ENCODE measurements around the gene DOCK2.
A peak's percentile ranks its signal among the peaks of the same experiment; 100 is the strongest.

The DOCK2 gene

DNA sequence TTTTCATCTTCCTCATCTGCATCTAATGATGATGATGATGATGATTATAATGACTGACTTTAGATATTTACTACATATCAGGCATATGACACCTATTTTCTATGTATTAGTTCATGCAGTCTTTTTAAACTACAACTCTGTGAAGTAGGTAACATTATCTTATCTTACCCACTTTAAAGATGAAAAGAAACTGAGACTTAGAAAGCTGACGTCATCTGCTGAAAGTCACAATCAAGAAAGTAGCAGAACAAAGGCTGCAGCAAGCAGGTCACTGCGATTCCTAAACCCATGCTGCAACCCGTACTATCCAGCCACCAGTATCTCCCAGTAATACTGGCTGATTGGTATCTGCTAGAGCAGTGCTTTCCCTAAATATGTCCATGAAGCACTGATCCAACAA lies 383.3 kb downstream of the DOCK2 start:
- no peak for DNase-seq (ENCODE audit: low spot score)
- no peak for FAIRE-seq

DNA sequence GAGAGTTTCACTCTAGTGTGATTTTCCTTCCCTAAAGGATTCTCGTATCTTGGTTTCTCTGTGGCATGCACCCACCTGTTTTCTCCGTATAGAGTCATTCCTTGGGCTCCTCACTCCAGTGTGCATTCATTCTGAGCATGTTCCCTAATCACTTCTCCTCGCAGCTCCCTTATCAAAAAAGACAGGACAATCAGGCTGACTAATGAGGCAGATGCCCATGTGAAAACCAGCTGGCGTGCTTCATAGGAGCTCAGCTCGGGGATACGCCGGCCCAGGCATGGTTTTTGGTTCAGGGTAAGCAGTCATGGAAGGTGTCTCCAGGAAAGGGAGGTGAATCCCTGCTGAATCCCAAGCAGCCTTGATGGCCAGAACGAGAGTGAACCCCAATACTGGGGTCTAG lies 384.4 kb downstream of the DOCK2 start:
- FAIRE-seq (no peak), DNase-seq (ENCODE audit: low spot score) (no peak)

DNA sequence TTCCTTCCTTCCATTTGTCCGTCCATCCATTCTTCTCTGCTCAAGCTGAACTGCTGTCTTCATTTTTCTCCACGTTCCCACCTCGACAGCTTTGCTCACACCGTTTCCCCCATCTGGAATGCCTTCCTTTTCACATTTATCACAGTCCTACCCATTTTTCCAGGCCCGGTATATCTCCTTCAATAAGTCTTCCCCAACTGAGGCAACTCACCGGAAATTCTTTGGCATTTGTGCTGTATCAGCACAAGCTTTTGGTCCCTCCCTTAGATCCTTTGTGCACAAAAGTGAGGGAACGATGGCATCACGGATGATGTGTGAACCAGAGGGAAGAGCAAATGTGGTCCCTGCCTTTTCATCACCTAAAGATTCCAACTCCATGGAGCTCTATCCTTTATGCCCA lies 388.8 kb downstream of the DOCK2 start:
- FAIRE-seq (no peak), DNase-seq (ENCODE audit: low spot score) (no peak)

DNA sequence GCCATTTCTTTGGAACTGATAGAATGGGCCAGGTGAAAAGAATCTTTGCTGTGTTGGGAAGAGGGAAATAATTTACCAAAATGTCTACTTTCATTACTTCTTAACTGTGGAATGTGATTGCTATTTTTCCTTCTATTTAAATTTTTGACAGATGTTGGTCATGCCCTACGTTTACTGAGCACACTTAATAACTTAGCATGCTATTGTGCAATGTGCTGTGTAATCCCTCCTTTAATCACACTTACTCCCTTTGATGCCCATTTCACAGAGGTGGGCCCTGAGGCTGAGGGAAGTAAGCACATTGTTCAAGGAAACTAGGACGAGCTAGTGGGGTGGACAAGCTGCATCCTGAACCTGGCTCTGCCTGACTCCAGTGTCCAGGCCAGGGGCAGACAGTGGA lies 391.0 kb downstream of the DOCK2 start:
- no peak for DNase-seq (ENCODE audit: low spot score)
- FAIRE-seq: no peak

DNA sequence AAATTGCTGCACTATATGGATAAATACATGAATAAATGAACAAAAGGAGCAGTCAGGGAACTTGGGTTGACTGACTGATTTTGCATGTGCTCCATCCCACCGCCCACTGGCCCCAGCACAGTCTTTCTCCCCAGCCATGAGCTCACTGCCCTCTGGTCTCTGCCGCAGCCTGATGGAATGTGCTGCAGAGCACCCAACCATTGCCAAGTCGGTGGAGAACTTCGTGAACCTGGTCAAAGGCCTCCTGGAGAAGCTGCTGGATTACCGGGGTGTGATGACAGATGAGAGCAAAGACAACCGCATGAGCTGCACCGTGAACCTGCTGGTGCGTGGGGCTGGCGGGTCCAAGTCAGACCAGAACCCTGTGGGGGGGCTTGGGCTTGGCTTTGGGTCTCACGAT lies 397.2 kb downstream of the DOCK2 start:
- DNase-seq (ENCODE audit: low spot score) (no peak), FAIRE-seq (no peak)

DNA sequence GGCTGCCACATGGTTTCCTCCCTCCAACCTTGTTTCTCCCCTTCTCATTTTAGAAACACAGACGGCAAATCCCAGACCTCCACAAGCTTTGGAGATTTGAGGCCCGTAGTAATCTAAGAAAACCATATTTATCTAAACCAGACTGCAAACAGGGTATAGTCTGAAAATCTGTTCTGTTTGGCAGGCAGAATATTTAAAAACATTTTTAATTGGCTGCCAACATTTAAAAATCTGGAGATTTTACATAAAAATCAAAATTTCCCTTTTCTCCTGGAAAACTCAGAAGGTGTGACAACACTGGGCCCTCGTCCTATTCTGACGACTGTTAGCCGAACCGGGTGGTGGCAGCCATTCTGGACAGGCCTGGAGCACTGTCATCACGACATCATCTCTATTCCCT lies 401.2 kb downstream of the DOCK2 start:
- no peak for FAIRE-seq
- DNase-seq (ENCODE audit: low spot score): no peak

DNA sequence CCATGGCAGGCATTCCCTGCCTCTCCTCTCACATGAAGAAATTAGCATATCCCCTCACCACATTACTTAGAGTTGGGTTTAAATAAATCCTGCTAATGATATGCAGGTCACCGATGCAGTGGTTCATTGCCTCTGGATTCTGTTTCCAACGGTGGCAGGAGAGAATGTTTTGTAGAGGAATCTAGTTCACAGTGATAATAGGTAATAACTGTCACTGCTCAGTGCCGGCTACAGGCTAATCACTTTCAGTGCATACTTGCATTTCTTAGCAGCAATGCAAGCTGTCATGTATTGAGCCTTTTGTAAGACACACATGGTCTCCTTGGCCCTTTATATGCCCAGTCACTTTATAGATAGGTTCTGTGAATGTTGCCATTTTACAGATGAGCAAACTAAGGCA lies 402.8 kb downstream of the DOCK2 start:
- DNase-seq (ENCODE audit: low spot score) (no peak), FAIRE-seq (no peak)

DNA sequence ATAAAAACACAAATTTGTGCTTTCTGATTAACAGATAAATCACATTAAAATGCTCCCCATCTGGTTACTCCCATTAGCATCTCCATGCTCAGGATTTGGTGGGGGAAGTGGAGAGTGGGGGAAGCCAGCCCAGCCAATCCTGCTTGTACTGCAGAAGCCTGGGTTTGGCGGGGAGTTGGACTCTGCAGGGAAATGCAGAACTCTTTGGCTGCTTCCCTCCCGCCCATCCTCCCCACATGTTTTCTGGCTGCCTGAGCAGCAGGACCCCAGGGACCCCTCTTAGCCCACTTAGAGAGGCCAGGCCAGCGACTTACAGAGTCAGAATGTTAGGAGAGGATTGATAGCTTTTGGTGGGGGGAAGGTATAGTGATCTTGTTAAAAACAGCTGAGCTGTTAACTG lies 409.2 kb downstream of the DOCK2 start:
- no peak for FAIRE-seq
- no peak for DNase-seq (ENCODE audit: low spot score)

DNA sequence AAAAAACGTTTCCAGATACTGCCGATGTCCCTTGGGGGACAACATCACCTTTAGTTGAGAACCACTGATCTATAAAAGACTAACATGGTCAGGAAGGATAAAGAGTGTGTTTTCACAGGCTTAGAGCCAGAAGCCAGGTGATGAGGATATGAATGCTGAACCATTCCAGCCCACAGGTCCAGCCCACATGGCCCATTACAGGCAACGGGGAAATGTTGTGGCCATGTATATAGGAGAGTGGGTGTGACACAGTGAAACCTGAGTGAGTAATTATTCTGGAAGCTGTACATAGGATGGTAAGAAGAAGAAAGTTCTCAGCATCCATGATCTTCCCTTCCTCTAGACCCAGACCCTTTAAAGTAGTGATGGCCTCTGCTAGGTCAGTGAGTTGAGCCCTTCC lies 412.6 kb downstream of the DOCK2 start:
- FAIRE-seq: no peak
- no peak for DNase-seq (ENCODE audit: low spot score)

DNA sequence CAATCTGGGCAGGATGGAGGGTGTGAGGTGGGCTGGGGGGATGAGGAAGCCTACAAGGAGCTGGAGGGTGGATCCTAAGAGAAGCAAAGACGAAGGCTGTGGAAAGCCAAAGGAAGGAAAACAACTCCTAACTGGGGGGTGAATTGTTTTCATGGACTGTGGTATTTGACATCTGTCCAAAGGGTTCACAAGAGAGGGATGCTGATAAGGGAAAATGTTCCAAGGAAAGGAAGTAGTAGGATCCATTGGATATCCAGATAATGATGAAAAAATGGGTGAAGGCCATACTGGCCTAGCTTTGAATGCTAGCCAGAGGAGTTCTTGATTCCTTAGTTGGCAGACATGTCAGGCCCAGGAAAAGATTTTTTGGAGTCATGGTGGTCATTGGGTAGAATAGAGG lies 416.8 kb downstream of the DOCK2 start:
- FAIRE-seq (no peak), DNase-seq (ENCODE audit: low spot score) (no peak)

DNA sequence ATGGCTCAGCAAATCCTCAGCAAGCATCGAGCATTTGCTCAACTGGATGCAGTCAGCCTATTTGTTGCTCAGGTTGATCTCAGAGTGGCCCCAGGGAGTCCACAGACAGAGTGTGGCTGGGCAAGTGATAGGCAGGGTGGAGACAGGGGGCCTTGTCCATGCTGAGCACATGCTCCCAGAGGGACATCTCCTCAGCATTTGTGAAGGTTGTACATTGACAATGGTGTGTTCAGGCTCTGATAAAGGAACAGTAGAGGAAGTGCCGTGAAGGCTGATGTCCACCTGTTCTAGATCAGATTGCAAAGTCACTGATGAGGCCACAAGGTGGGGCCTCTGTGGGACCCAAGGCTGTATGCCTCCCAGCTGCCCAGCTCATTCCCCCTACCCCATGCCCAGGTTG lies 418.5 kb downstream of the DOCK2 start:
- DNase-seq (ENCODE audit: low spot score): no peak
- FAIRE-seq: no peak

DNA sequence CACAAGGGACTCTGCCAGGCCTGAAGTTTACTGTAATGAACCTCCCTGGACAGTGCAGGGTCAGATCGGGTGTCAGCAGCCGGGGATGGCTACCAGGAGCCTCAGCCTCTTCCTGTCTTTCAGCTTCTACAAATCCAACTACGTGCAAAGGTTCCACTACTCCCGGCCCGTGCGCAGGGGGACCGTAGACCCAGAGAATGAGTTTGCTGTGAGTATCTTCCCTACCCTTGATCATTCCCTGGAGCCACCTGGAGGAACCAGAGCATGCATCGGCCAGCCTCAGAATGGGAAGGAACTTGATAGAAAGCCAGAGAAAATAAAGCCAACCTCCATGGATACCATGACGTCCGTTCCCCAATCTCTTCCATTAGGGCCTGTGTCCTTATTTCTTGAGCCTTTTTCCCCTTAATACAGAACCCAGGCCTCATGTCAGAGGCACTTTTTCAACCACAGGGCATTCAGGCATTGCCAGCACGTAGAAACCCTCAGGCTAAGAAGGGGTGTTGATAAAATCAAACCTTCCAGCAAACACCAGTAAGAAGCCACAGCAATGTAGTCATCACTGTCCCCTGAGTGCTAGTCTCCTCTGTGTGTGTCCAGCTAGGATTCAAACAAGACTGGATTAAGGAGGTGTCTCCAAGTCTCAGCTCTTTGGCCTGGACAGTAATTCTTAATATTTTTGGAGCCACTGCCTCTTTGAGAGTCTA lies 419.6 kb downstream of the DOCK2 start:
- FAIRE-seq: no peak
- DNase-seq (ENCODE audit: low spot score): no peak

DNA sequence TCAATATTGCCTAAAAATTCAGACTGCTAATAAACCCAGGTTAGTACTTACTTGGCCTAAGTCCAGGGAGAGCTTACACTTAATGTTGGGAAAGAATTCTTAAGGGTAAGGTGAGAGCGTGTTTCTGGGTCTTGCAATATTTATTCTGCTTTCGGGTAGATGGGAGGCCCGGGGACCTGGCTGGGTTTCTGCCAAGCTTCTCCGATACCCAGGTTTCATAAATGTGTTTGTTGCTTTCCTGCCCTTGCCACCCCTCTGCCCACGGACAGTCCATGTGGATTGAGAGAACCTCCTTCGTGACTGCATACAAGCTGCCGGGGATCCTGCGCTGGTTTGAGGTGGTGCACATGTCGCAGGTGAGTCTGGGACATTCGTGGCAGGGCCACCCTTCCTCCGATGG lies 420.2 kb downstream of the DOCK2 start:
- no peak for FAIRE-seq

DNA sequence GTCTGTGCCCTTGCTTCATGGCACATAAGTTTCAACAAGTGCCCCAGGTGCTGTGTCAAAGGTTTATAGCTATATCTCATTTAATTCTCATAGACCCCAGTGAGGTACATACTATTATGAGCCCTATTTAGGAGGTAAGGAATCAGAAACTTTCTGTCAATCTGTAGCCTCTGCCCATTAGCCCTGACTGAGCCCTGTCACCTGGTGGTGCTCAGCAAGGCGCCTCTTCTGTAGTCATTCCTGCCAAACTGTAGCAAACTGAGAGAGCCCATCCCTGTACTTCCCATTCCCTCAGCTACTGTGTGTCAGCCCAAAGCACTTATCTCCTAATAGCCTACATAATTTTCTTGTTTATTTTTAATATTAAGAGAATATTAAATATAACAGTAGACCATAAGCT lies 422.1 kb downstream of the DOCK2 start:
- FAIRE-seq: no peak

More for the DNA sequence above, 420.2 kb downstream of the DOCK2 start:
- no peak for DNase-seq (ENCODE audit: low spot score)

DNA sequence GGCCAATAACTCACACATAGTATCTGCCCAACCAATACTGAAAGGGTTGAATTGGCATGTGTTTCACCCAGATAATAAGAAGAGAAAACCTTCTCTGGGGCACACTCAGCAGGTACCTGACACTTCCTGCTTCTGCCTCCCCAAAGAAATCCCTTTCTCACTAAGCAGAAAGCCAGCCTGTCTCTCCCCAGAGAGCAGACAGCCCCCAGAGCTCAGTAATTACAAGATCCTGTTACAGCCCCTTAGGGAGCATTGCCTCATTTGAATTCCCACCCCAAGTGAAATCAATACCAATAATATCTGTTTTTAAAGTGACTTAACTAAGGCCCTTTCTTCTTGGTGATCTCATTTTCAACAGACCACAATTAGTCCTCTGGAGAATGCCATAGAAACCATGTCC lies 430.1 kb downstream of the DOCK2 start:
- DNase-seq (ENCODE audit: low spot score) (no peak), FAIRE-seq (no peak)

More for the DNA sequence above, 422.1 kb downstream of the DOCK2 start:
- no peak for DNase-seq (ENCODE audit: low spot score)

DNA sequence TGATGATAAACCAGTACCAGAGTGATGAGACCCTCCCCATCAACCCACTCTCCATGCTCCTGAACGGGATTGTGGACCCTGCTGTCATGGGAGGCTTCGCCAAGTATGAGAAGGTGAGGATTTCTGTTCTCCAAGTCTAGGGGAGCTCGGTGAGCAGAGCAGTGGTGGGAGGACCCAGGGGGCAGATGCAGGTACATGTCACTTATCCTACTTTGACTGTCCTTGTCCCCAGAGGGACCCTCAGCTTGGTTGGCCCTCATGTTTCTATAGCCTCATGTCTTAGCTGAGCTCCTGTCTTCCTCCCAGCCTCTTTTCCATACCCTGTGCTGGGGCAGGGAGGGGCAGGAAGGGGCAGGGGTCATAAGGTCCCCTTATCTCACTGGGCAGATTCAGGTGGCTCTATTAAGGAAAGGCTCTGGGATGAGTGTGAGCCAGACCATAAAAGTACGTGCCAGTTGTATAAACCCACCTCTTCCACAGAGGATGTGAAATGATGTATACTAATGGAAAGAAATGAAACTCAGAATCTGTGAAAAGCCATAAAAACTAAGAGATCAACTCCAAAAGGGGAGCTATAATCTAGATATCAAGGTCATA lies 430.6 kb downstream of the DOCK2 start:
- DNase-seq (ENCODE audit: low spot score) (no peak), FAIRE-seq (no peak)

DNA sequence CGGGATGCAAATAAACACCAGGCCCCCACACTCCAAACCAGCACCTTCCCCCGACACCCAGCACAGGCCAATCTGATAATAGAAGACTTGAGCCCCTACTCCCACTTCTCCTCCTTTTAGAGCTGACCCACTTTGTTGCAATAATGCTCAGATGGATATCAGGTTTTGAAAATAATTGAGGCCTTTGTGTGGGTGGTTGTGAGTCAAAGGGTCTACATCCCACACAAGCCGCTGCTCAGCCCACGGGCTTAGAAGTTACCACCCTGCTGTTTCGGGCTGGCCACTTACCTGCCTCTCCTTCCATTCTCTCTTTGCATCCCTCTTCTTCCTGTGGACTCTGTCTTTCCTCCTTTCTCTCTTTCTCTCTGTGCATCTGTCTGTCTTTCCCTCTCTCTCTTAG lies 432.4 kb downstream of the DOCK2 start:
- FAIRE-seq (no peak), DNase-seq (ENCODE audit: low spot score) (no peak)

DNA sequence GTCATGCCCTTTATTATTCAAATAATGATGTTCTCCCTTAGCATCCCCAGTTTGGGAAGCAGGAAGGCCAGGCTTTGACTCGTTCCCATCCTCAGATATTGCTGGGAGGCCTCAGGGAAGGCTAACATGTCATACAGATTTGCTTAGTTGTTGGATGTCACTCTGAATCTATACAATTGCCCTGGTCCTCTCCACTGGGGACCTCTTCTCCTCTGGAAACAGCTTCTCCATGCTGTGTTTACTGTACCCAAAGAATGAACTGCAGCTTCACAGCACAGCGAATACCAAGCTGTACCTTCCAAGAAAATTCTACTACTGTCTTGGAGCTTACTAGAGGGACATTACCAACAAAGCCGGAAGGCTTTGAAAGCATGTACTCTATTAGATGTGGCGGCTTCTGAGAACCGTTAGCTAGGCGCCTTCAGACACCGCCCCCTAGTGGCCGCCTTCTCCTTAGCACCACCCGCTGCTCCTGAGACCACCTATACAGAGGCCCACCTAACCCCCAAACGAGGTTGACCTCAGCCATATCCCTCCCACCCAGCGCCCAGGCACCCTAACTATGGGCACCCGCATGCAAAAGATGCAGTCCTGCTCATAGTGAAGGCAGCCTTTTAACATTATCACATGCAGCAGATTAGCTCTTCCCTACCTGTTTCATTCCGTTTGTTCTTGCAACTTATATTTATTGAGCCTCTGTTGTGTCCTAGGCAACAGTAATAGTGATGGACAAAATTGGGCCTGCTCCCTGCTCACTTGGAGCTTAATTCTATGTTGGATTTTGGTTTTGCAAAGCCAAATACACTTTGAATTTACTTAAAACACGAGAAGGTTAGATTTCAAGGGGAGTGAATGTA lies 433.7 kb downstream of the DOCK2 start:
- FAIRE-seq (no peak), DNase-seq (ENCODE audit: low spot score) (peak; percentile 62)

DNA sequence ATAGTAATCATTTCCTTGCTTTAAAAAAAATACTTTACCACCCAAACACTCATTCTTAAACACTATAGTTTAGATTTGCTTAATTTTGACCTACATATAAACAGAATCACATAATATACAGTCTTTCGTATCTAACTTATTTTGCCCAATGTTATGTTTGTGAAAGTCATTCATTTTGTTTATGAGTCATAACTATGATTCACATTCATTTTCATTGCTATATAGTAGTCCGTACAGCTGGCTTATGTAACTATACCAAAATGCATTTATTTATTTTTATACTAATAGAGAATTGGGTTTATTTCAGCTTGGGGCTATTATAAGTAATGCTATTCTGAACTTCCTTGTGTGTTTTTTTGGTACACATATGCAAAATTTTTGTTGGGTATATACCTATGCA lies 434.7 kb downstream of the DOCK2 start:
- FAIRE-seq (no peak), DNase-seq (ENCODE audit: low spot score) (no peak)

DNA sequence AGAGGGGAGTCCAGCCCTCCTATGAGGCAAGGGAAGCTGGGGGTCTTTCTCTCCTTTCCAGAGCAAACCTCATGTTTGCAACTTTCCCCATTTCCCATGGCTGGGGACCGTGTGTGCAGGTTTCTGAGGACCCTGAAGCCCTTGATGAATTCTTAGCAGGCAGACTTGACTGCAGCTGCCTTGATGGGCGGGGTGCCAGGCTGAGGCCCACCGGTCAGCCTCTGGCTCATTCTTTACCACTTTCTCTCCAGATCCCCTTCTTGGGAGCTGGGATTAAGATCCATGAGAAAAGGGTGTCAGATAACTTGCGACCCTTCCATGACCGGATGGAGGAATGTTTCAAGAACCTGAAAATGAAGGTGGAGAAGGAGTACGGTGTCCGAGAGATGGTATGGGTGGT lies 438.6 kb downstream of the DOCK2 start:
- FAIRE-seq: no peak
- no peak for DNase-seq (ENCODE audit: low spot score)

DNA sequence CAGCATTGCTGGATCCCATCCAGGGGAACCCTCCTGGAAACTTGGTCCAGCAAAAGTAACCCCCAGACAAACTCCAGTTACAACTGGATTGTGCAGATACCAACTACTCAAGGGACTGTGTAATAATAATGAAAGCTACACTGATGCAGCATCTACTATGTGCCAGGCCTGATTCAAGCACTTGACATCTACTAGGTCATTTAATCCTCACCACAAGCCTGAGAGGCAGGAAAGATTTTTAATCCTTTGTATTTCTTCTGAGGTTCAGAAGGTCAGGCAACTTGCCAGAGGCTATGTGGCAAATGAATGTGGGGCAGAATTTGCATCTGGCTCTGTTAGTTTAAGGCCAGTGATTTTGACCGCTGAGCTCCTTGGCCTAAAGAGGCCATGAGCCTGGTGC lies 439.1 kb downstream of the DOCK2 start:
- FAIRE-seq: no peak

DNA sequence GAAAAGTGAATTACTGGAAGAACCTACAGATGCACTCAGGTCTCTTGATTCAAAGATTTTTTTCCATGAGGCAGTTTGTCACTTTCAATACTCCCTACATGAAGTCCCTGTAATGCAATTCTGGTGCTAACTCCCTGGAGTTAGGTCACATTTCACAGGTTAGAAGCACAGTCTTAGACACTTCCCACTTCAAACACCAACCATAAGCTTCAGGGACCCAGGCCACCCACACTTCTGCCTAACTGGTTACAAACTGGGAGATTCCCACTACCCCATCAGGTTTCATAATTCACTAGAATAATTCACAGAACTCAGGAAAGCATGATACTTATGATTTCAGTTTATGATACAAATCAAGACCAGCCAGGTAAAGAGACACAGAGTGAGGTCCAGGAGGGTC lies 439.7 kb downstream of the DOCK2 start:
- no peak for DNase-seq (ENCODE audit: low spot score)
- no peak for FAIRE-seq

More for the DNA sequence above, 439.1 kb downstream of the DOCK2 start:
- DNase-seq (ENCODE audit: low spot score): no peak

DNA sequence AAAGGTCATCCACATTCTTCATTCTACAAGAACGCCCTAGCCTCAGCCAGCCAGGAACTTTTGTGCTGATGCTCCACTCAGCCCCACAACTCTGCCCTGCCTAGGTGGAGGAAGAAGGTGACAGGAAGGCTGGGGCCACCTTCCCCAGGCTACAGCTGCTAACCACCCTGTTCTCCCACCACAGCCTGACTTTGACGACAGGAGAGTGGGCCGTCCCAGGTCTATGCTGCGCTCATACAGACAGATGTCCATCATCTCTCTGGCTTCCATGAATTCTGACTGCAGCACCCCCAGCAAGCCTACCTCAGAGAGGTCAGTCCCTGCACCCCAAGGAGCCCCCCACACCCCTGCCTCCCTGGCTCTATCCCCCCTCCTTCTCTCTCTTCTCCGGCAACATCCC lies 440.5 kb downstream of the DOCK2 start:
- no peak for FAIRE-seq
- DNase-seq (ENCODE audit: low spot score): no peak
